GM23338 (cell line): ENCODE data around the gene CAPZB. TPM values are rescaled to one million over a fixed set of nuclear protein-coding genes. Genes with fewer than 3 reads are reported as not detected.

Source experiments
- ATAC-seq: fragments of 200-7000 bp; cut with Tn5 transposase; 3 replicates; pipeline ENCODE4 v1.9.1; 2020
- DNase-seq: peaks from one replicate; pipeline ENCODE4 v3.0.0-alpha.2; 2015; ENCODE audit warnings: low spot score
- H2AFZ ChIP-seq: fragments of 200-600 bp; sonication (generic); 2 replicates; pipeline ENCODE4 v1.8.0; 2016; ENCODE audit warnings: antibody characterized with exemption, mild to moderate bottlenecking, moderate library complexity
- H3F3A ChIP-seq: fragments of 200-600 bp; sonication (generic); replicated peaks from 2 replicates; pipeline ENCODE4 v1.8.0; 2017; ENCODE audit warnings: antibody characterized with exemption, mixed run types, low read depth
- H3K27ac ChIP-seq: fragments of 200-600 bp; sonication (generic); 2 replicates; pipeline ENCODE4 v1.6.1; 2016; ENCODE audit warnings: low read depth
- H3K27me3 ChIP-seq: fragments of 200-600 bp; sonication (generic); 2 replicates; pipeline ENCODE4 v1.8.0; 2016; ENCODE audit warnings: mild to moderate bottlenecking, mixed run types, moderate library complexity; ENCODE audit not compliant: insufficient read depth
- H3K36me3 ChIP-seq: fragments of 200-600 bp; sonication (generic); 2 replicates; pipeline ENCODE4 v1.8.0; 2016; ENCODE audit warnings: mild to moderate bottlenecking; ENCODE audit not compliant: insufficient read depth
- H3K4me1 ChIP-seq: fragments of 200-600 bp; sonication (generic); 2 replicates; pipeline ENCODE4 v1.8.0; 2016; ENCODE audit warnings: mild to moderate bottlenecking, moderate library complexity; ENCODE audit not compliant: insufficient read depth
- H3K4me2 ChIP-seq: fragments of 200-600 bp; sonication (generic); 2 replicates; pipeline ENCODE4 v1.7.1; 2017; ENCODE audit warnings: mixed run types
- H3K4me3 ChIP-seq: fragments of 200-600 bp; sonication (generic); 2 replicates; pipeline ENCODE4 v1.6.1; 2016; ENCODE audit warnings: mixed run types
- H3K79me2 ChIP-seq: fragments of 200-600 bp; sonication (generic); replicated peaks from 2 replicates; pipeline ENCODE4 v1.8.0; 2017; ENCODE audit warnings: mild to moderate bottlenecking; ENCODE audit not compliant: insufficient read depth
- H3K9me2 ChIP-seq: fragments of 200-600 bp; sonication (generic); 2 replicates; pipeline ENCODE4 v1.8.0; 2017; ENCODE audit not compliant: insufficient read depth
- H4K20me1 ChIP-seq: fragments of 200-600 bp; sonication (generic); replicated peaks from 2 replicates; pipeline ENCODE4 v1.8.0; 2017; ENCODE audit warnings: mild to moderate bottlenecking; ENCODE audit not compliant: insufficient read depth
- H3K27ac Mint-ChIP-seq: 2 replicates; pipeline ENCODE4 v1.8.0; 2020; ENCODE audit warnings: inconsistent platforms, mild to moderate bottlenecking, moderate library complexity, mixed read lengths
- H3K27me3 Mint-ChIP-seq: 3 replicates; pipeline ENCODE4 v1.8.0; 2022; ENCODE audit warnings: low read depth, mild to moderate bottlenecking, moderate library complexity, mixed read lengths, inconsistent platforms; ENCODE audit not compliant: insufficient read depth, poor library complexity
- H3K36me3 Mint-ChIP-seq: 3 replicates; pipeline ENCODE4 v1.8.0; 2021; ENCODE audit warnings: low read depth, mild to moderate bottlenecking, inconsistent platforms, moderate library complexity, mixed read lengths
- H3K4me1 Mint-ChIP-seq: 3 replicates; pipeline ENCODE4 v1.8.0; 2020; ENCODE audit warnings: mild to moderate bottlenecking, inconsistent platforms, mixed read lengths
- H3K4me3 Mint-ChIP-seq: 3 replicates; pipeline ENCODE4 v1.8.0; 2021; ENCODE audit warnings: moderate library complexity, mild to moderate bottlenecking, inconsistent platforms, mixed read lengths
- H3K9me3 Mint-ChIP-seq: 3 replicates; pipeline ENCODE4 v1.8.0; 2020; ENCODE audit warnings: moderate library complexity, mild to moderate bottlenecking, inconsistent platforms, mixed read lengths
- CREB1 ChIP-seq: fragments of 250-450 bp; sonication (Bioruptor Pico); IDR thresholded peaks from 2 replicates; pipeline ENCODE4 v1.5.0; 2020; ENCODE audit warnings: low read depth, mild to moderate bottlenecking, moderate library complexity
- EZH2 ChIP-seq: fragments of 200-600 bp; sonication (generic); IDR thresholded peaks from one replicate; pipeline ENCODE4 v1.8.0; 2017; ENCODE audit warnings: antibody characterized with exemption, mild to moderate bottlenecking, low read depth; ENCODE audit not compliant: unreplicated experiment
- EZH2phosphoT487 ChIP-seq: fragments of 200-600 bp; sonication (generic); IDR thresholded peaks from one replicate; pipeline ENCODE4 v1.8.1; 2018; ENCODE audit warnings: antibody characterized with exemption; ENCODE audit not compliant: unreplicated experiment
- JUNB ChIP-seq: IDR thresholded peaks from one replicate; pipeline ENCODE4 v1.6.1; 2016; ENCODE audit warnings: antibody characterized with exemption; ENCODE audit not compliant: unreplicated experiment
- NANOG ChIP-seq: IDR thresholded peaks from 2 replicates; pipeline ENCODE4 v1.6.1; 2016; ENCODE audit warnings: antibody characterized with exemption, borderline replicate concordance
- POLR2AphosphoS5 ChIP-seq: IDR thresholded peaks from 2 replicates; pipeline ENCODE4 v1.6.1; 2016; ENCODE audit warnings: antibody characterized with exemption, low read depth
- STAT1 ChIP-seq: IDR thresholded peaks from one replicate; pipeline ENCODE4 v1.6.1; 2016; ENCODE audit warnings: antibody characterized with exemption; ENCODE audit not compliant: unreplicated experiment
- ZNF114 ChIP-seq: fragments of 250-450 bp; sonication (Bioruptor Pico); IDR thresholded peaks from 2 replicates; pipeline ENCODE4 v1.5.0; 2020; ENCODE audit warnings: mild to moderate bottlenecking, moderate library complexity
- ZNF331 ChIP-seq: fragments of 250-450 bp; sonication (Bioruptor Pico); IDR thresholded peaks from 2 replicates; pipeline ENCODE4 v1.5.0; 2020; ENCODE audit warnings: low read depth, mild to moderate bottlenecking, moderate library complexity
- polyA plus RNA-seq: library from polyadenylated mRNA; unstranded; fragments of >200 nt; fragmentation: Nextera tagmentation; extraction: Ambion mirVana; gene quantifications from 2 replicates; pipeline ENCODE4 v1.2.1, GENCODE V29; 2016
- total RNA-seq: library from RNA; depleted of rRNA; stranded (reverse); fragments of >200 nt; shearing (Covaris generic); gene quantifications from 2 replicates; pipeline ENCODE4 v1.2.3, GENCODE V29; 2014
- TF ChIP-seq, protein P1 (sequence below), 2 experiments: fragments of 200-600 bp in 1 of 2; sonication (generic) in 1 of 2; conservative IDR thresholded peaks; 2 replicates each; pipeline versions ENCODE4 v1.5.1 to v1.6.1; 2016 to 2017; ENCODE audit warnings: antibody characterized with exemption in 2 of 2, low read depth in 2 of 2, mild to moderate bottlenecking in 2 of 2, moderate library complexity in 1 of 2
- TF ChIP-seq, protein P2 (sequence below): IDR thresholded peaks from one replicate; pipeline ENCODE4 v1.6.1; 2018; ENCODE audit warnings: antibody characterized with exemption; ENCODE audit not compliant: unreplicated experiment
- TF ChIP-seq, protein P3 (sequence below): fragments of 250-450 bp; sonication (Bioruptor Pico); IDR thresholded peaks from 2 replicates; pipeline ENCODE4 v1.5.0; 2020; ENCODE audit warnings: mild to moderate bottlenecking, moderate library complexity
- TF ChIP-seq, protein P4 (sequence below): IDR thresholded peaks from 2 replicates; pipeline ENCODE4 v1.6.1; 2016; ENCODE audit warnings: antibody characterized with exemption

The CAPZB gene
- total and polyA plus RNA-seq, 2 experiments from 2014 or later = 195 to 348 TPM

DNA sequence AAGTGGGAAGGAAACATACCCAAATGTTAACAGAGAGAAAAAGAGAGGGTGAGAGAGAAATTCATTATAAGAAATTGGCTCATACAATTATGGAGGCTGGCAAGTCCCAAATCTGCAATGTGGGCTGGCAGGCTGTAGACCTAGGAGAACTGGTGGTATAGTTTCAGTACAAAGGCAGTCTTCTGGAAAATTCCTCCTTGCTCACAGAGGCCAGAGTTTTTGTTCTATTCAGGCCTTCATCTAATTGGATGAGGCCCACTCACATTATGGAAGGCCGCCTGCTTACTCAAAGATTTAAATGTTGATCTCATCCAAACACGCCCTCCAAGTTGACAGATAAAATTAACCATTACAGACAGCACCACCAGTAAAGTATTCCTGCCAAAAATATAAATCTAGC lies 36.1 kb upstream of the CAPZB start:
- Histone ChIP-seq H3K36me3 (no peaks in the 10 kb centered on the region), H3K79me2 (no peaks in the 10 kb centered on the region), H3K27ac (no peak overlapping the region), H3K4me2 (no peak overlapping the region), H3F3A (no peaks in the 10 kb centered on the region), H3K27me3 (no peaks in the 10 kb centered on the region), H2AFZ (no peak overlapping the region), H3K4me1 (no peaks in the 10 kb centered on the region), H3K4me3 (no peak overlapping the region), H3K9me2 (no peaks in the 10 kb centered on the region), H4K20me1 (no peaks in the 10 kb centered on the region)
- Mint-ChIP-seq H3K36me3 (0 out of 3 replicates have a peak, but pooled peaks cover 4% of the 10 kb centered on the region), H3K9me3 (peaks cover 12% of the 10 kb centered on the region), H3K4me3 (no peak overlapping the region), H3K27ac (no peak overlapping the region), H3K27me3 (no peaks in the 10 kb centered on the region), H3K4me1 (no peaks in the 10 kb centered on the region)
- TF ChIP-seq, protein P1, sequence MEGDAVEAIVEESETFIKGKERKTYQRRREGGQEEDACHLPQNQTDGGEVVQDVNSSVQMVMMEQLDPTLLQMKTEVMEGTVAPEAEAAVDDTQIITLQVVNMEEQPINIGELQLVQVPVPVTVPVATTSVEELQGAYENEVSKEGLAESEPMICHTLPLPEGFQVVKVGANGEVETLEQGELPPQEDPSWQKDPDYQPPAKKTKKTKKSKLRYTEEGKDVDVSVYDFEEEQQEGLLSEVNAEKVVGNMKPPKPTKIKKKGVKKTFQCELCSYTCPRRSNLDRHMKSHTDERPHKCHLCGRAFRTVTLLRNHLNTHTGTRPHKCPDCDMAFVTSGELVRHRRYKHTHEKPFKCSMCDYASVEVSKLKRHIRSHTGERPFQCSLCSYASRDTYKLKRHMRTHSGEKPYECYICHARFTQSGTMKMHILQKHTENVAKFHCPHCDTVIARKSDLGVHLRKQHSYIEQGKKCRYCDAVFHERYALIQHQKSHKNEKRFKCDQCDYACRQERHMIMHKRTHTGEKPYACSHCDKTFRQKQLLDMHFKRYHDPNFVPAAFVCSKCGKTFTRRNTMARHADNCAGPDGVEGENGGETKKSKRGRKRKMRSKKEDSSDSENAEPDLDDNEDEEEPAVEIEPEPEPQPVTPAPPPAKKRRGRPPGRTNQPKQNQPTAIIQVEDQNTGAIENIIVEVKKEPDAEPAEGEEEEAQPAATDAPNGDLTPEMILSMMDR (conservative IDR thresholded peaks at IDR 0.05; ENCODE audit: low read depth in 2 of 2) = no peak
- TF ChIP-seq ZNF114 (CRISPR knock-in tag) = no peak
- TF ChIP-seq ZNF331 (CRISPR knock-in tag) = no peak
- no peak for TF ChIP-seq POLR2AphosphoS5
- no peak for TF ChIP-seq STAT1
- TF ChIP-seq EZH2 = no peak
- TF ChIP-seq, protein P2, sequence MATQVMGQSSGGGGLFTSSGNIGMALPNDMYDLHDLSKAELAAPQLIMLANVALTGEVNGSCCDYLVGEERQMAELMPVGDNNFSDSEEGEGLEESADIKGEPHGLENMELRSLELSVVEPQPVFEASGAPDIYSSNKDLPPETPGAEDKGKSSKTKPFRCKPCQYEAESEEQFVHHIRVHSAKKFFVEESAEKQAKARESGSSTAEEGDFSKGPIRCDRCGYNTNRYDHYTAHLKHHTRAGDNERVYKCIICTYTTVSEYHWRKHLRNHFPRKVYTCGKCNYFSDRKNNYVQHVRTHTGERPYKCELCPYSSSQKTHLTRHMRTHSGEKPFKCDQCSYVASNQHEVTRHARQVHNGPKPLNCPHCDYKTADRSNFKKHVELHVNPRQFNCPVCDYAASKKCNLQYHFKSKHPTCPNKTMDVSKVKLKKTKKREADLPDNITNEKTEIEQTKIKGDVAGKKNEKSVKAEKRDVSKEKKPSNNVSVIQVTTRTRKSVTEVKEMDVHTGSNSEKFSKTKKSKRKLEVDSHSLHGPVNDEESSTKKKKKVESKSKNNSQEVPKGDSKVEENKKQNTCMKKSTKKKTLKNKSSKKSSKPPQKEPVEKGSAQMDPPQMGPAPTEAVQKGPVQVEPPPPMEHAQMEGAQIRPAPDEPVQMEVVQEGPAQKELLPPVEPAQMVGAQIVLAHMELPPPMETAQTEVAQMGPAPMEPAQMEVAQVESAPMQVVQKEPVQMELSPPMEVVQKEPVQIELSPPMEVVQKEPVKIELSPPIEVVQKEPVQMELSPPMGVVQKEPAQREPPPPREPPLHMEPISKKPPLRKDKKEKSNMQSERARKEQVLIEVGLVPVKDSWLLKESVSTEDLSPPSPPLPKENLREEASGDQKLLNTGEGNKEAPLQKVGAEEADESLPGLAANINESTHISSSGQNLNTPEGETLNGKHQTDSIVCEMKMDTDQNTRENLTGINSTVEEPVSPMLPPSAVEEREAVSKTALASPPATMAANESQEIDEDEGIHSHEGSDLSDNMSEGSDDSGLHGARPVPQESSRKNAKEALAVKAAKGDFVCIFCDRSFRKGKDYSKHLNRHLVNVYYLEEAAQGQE = no peak
- TF ChIP-seq CREB1 (CRISPR knock-in tag) = no peak
- TF ChIP-seq EZH2phosphoT487 = no peak
- TF ChIP-seq, protein P3, sequence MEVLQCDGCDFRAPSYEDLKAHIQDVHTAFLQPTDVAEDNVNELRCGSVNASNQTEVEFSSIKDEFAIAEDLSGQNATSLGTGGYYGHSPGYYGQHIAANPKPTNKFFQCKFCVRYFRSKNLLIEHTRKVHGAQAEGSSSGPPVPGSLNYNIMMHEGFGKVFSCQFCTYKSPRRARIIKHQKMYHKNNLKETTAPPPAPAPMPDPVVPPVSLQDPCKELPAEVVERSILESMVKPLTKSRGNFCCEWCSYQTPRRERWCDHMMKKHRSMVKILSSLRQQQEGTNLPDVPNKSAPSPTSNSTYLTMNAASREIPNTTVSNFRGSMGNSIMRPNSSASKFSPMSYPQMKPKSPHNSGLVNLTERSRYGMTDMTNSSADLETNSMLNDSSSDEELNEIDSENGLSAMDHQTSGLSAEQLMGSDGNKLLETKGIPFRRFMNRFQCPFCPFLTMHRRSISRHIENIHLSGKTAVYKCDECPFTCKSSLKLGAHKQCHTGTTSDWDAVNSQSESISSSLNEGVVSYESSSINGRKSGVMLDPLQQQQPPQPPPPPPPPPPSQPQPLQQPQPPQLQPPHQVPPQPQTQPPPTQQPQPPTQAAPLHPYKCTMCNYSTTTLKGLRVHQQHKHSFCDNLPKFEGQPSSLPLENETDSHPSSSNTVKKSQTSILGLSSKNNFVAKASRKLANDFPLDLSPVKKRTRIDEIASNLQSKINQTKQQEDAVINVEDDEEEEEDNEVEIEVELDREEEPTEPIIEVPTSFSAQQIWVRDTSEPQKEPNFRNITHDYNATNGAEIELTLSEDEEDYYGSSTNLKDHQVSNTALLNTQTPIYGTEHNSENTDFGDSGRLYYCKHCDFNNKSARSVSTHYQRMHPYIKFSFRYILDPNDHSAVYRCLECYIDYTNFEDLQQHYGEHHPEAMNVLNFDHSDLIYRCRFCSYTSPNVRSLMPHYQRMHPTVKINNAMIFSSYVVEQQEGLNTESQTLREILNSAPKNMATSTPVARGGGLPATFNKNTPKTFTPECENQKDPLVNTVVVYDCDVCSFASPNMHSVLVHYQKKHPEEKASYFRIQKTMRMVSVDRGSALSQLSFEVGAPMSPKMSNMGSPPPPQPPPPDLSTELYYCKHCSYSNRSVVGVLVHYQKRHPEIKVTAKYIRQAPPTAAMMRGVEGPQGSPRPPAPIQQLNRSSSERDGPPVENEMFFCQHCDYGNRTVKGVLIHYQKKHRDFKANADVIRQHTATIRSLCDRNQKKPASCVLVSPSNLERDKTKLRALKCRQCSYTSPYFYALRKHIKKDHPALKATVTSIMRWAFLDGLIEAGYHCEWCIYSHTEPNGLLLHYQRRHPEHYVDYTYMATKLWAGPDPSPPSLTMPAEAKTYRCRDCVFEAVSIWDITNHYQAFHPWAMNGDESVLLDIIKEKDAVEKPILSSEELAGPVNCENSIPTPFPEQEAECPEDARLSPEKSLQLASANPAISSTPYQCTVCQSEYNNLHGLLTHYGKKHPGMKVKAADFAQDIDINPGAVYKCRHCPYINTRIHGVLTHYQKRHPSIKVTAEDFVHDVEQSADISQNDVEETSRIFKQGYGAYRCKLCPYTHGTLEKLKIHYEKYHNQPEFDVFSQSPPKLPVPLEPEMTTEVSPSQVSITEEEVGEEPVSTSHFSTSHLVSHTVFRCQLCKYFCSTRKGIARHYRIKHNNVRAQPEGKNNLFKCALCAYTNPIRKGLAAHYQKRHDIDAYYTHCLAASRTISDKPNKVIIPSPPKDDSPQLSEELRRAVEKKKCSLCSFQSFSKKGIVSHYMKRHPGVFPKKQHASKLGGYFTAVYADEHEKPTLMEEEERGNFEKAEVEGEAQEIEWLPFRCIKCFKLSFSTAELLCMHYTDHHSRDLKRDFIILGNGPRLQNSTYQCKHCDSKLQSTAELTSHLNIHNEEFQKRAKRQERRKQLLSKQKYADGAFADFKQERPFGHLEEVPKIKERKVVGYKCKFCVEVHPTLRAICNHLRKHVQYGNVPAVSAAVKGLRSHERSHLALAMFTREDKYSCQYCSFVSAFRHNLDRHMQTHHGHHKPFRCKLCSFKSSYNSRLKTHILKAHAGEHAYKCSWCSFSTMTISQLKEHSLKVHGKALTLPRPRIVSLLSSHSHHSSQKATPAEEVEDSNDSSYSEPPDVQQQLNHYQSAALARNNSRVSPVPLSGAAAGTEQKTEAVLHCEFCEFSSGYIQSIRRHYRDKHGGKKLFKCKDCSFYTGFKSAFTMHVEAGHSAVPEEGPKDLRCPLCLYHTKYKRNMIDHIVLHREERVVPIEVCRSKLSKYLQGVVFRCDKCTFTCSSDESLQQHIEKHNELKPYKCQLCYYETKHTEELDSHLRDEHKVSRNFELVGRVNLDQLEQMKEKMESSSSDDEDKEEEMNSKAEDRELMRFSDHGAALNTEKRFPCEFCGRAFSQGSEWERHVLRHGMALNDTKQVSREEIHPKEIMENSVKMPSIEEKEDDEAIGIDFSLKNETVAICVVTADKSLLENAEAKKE (CRISPR knock-in tag) = no peak
- TF ChIP-seq JUNB = no peak
- no peak for TF ChIP-seq NANOG
- TF ChIP-seq, protein P4, sequence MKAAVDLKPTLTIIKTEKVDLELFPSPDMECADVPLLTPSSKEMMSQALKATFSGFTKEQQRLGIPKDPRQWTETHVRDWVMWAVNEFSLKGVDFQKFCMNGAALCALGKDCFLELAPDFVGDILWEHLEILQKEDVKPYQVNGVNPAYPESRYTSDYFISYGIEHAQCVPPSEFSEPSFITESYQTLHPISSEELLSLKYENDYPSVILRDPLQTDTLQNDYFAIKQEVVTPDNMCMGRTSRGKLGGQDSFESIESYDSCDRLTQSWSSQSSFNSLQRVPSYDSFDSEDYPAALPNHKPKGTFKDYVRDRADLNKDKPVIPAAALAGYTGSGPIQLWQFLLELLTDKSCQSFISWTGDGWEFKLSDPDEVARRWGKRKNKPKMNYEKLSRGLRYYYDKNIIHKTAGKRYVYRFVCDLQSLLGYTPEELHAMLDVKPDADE = no peak
- ATAC-seq (no peak), DNase-seq (no peak)
